Fibroblast of the conjunctiva (primary cell): Measurements from ENCODE around the gene CRYL1.
"Not testable (repeated sequence)": the region's sequence is repeated elsewhere in the genome, so short reads cannot be mapped to it uniquely, and the experiment has no call there.

Experiments used
- DNase-seq: peaks from one replicate; pipeline ENCODE4 v3.0.0-alpha.2; 2010; ENCODE audit warnings: low read depth

The CRYL1 gene

DNA sequence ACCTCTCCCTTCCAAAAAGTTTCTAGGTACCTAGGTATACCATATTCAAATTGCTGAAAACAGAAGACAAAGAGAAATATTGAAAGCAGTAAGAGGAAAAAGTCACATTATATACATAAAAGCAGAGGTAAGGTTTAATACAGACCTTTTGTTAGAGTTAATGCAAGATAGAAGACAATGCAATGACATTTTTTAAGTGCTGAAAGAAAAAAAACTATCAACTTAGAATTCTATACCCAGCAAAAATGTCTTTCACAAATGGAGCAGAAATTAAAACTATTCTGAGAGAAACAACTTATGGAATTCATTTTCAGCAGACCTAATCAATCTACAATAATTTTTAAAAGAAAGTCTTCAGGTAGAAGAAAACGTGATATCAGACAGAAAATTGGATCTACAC lies 77.2 kb downstream of the CRYL1 start:
- DNase-seq, result no peak

DNA sequence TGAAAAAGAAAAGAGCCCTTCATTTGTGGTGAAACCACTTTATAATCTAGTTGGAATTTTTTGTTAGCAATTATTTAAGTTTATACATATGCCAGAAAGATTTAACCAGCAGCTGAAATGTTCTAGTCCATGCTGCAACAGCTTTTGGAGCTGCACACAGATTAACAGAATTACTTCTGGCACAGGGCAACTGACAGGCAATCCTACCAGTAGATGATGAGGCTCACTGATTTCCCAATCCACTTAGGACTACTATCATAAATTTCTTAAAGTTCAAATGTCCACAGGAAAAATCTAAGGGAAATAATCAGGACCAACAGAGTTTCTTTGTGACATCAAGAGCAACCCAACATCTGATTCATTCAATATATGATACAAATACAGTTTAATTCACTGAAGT lies 78.8 kb downstream of the CRYL1 start:
- no peak for DNase-seq

DNA sequence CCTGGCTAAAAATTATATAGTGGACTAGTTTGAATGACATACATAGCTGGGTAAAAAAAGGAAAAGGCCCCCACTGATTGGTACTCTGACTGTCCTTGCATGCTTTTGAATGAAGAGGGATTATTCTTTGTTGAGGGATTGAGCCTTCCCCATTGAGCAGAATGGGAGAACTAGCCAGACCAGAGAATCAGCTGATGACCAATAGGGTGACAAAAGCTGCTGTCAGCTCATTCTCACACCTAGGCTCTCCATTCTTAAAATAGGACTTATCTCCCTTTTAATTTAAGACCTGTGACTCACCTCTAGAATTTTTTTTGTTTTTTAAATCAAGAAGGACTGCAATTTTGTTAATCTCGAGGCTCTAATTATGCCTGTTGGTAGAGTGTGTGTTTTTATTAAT lies 79.3 kb downstream of the CRYL1 start:
- no peak for DNase-seq

DNA sequence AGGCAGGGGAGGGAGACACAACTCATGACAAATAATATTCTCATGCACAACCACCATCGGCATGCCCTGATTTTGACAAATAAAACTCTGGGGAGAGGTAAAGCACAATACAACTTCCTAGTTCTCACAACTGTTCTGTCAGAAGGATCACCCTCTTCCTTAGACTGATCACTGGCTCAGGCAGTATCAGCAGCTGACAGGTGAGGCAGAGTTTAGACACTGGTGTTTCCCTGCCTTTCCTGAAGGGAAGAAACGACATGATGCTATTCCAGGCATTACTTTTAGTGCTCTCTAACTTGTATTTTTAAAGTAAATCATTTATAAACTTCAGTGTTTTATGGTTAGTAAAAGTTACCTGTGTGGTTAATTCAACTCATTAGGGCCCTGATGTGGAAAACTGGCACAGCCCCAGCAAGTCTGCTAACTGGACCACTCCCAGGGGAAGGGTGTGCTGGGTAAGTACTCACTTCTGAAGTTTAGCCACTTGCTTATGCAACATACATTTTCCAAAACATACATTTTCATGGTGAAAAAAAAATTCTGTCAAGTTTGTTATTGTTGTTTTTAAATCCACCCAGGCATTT lies 82.8 kb downstream of the CRYL1 start:
- no peak for DNase-seq

DNA sequence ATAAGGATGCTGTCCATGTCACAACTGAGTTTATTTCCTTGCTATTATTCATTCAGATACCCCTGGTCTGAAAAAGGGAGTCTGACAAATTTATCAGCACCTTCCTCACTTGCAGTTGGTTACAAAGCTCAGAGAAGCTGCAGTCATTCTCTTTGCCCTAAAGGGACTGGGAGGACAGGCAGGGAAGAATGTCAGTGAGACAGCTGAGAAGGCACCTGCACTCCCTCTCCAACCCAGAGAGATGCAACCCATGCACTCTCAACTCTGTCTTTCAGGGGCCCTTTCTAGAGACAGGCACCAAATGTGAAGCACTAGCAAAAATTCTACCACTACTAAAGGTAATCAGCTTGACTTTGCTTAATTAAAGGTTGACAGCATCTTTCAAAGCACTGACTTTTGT lies 83.3 kb downstream of the CRYL1 start:
- DNase-seq, result no peak

DNA sequence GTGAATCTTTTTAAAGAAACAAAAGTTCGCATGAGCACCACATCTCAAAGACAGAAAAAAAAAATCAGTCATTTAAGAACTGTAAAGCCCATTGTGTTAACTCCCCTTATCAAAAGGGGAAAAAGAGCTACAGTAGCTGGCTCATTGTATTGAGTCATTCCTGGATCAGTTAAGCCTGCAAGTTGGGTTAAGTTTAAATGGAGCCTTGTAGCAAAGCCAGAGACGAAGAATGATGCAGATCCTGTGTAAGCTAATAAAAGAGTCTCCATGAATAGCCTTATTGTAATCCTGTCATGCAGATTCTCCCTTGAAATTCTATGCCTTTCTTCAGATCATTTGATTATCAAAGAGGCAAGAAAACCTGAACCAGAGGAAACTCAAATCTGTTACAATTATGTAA lies 83.8 kb downstream of the CRYL1 start:
- no peak for DNase-seq

DNA sequence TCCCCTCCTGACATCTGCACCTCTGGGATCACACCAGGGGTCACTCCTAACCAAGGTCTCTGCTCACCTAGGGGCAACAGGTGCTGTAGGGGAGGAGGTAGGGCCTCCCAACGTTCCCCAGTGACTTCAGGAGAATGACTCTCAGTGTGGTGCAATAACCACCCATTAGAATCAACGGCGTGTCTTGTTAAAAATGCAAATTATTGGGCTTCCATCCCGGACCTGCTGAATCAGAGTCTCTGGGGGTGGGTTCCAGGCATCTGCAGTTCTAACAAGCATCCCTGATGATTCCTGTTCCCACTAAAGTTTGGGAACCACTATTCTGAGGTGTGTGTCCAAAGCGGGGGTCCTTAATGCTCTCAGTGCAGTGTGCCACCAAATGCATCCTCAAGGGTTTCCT lies 84.6 kb downstream of the CRYL1 start:
- no peak for DNase-seq

DNA sequence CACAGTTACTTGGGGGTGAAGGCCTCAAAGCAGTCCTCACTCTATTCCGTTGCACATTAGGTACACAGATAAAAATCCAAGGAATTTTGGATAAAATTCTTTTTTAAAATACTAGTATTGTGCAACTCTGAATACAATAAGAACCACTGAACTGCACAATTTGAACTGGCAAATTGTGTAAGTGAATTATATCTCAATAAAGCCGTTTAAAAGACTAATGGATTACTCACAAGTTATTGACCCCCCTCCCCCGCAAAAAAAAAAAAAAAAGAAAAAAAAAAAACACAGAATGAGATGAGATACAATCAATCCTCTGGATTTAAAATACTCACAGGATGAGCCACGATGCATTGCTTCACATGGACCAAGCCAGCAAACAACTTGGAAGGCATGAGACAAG lies 86.4 kb downstream of the CRYL1 start:
- no peak for DNase-seq

DNA sequence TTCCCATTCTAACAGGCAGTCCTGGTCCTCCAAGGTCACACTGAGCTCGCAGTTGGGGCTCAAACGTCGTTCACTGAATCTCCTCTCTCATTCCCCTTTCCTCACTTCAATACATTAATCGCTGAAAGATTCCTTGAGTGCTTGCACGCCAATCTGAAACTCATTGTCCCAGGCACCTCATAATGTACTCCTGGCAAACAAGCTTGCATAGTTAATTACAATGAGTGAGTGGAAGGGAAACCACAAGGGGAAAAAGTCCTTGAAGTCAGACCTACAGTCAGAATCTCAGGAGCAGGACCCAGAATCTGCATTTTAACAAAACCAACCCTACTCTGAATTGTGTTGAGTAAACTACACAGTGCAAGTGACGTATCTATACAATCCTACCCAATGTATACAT lies 86.9 kb downstream of the CRYL1 start:
- DNase-seq, result no peak

DNA sequence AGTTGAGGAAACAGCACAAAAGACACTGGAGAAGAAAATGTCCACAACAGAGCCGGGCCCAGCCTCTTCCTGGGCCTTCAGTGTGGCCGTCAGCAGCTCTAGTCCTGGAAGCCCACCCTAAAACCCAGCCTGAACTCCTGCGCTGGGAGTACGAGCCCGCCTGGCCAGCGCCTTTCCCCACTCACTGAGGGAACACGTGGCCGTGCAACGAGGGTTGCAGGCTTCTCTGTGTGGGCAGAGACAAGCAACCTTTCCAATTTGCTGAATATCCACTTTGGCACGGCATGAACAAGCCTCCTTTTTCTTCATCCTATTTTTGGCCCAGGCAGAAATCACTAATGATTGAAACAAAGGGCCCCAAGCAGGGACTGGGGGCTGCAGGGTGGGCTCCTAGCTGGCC lies 89.2 kb downstream of the CRYL1 start:
- DNase-seq, result no peak

DNA sequence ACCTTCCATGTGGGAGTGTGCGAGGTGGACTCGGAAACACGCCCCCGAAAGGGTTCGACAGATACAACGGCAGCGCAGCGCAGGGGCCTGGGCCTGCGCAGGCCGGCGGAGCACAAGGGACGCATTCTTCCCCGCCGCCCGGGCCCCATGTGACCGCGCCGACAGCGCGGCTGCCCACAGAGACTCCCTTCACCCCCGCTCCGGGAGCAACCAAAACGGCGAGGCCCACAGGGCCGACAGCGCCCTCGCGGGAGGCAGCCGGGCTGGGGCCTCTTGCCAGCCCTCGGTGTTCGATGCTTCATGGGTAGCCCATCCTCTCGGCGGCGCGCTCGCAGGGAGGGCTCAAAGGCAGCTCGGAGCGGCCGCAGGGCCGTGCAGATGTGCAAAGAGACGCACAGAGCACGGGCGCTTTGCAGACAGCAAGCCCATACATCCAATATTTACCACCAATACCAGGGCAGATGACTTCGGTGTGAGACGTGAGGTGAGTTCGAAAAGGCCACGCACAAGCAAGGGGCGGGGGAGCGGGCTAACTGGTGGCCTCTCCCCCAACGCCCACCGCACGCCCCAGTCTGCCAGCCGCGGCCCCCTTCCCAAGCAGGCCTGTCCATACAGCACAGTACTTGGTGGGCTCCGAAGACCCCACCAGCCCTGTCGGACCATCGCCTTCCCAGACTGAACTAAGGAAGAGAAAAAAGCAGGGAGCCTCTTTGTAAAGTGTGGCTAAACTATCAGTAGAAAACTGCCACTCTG lies 89.9 kb downstream of the CRYL1 start:
- DNase-seq, result no peak

DNA sequence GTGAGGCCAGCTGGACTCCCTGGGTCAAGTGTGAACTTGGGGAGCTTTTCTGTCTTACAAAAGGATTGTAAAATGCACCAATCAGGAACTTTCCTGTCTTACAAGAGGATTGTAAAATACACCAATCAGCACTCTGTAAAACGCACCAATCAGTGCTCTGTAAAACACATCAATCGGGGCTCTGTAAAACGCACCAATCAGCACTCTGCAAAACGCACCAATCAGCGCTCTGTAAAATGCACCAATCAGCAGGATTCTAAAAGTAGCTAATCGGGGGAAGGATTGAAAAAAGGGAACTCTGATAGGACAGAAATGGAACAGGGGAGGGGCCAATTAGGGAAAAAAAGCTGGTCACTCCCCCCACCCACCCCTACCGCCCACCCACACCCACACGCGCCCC lies 91.4 kb downstream of the CRYL1 start:
- DNase-seq, result not testable (repeated sequence)

DNA sequence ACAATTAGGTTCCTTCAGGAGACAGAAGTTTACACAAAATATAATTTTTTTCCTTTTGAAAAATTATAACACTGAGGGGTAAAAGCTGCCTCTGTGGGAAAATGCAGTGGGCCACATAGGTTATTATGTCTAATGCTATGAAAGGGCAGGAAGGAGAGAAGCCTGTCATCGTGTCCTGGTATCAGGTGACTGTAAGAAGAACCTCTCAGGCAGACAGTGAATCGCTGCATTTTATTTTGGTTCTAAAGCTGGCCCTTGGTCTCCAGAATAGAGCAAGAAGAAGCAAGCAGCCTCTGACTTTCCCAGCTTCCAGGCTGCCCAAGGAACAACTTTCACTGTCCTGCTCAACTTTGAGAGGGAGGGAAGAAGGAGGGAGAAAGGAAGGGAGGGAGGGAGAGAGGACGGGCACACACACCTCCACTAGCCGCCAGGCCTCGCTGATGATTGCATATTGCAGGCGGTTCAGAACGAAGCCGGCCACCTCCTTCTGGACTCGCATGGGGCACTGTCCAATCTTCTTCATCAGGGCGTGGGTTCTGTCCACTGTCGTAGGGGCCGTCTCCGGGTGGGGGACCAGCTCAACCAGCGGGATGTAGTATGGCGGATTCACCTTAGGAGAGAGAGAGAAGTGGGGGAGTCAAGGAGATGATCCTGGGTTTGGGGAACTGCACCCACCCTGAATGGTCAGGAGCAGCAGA lies 93.8 kb downstream of the CRYL1 start:
- DNase-seq, result no peak

DNA sequence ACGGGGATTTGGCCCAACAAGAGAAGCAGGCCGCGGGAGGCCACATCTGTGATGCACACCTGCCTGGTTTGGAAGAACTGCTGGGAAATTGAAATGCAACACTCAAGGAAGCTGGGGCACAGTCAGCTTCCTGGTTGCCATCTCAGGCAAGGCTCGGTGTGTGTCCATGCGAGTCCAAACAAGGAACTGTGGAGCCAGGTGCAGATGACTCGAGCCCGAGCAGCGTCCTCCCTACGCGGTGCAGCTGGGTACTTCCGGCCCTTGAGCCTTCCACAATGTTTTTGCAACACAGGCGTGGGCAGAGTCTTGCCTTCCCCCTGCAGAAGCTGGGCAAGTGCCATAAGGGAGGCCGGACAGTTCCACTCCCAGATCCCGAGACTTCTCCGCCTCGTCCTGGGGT lies 94.6 kb downstream of the CRYL1 start:
- no peak for DNase-seq

DNA sequence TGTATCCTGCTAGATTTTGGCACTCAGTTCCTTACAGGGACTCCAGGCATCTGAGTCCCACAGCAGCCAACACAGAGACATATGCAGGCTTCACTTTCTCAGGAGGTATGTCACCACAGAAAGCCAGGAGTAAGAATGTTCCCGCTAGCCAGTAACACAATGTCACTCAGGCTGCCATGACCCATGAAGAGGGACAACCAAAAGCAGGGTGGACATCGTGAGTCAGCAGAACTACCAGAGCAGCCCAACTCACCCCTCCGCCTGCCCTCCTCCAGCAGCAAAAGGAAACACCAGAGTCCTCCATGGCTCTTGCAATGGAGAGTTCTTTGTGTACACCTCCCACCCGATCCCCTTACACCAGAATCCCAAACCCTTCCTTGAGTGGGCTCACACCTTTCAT lies 95.4 kb downstream of the CRYL1 start:
- no peak for DNase-seq

DNA sequence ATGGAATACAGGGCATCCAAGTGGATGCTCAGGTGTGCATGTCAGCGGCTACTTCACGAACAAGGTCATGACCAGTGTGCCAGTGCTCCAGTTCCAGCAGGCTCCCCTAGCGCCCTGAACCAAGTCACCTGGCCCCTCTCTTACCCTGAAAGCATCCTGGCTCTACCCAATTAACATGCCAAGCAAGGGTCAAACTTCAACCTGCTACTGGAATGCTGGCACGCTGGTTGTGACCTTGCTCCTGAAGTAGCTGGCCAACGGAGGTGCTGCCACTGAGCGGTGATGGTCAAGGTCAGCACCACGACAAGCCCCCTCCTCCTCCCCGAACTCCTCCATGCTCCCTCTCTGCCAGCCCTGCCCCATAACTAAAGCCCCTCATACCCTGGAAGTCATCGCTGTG lies 96.0 kb downstream of the CRYL1 start:
- DNase-seq, result no peak

DNA sequence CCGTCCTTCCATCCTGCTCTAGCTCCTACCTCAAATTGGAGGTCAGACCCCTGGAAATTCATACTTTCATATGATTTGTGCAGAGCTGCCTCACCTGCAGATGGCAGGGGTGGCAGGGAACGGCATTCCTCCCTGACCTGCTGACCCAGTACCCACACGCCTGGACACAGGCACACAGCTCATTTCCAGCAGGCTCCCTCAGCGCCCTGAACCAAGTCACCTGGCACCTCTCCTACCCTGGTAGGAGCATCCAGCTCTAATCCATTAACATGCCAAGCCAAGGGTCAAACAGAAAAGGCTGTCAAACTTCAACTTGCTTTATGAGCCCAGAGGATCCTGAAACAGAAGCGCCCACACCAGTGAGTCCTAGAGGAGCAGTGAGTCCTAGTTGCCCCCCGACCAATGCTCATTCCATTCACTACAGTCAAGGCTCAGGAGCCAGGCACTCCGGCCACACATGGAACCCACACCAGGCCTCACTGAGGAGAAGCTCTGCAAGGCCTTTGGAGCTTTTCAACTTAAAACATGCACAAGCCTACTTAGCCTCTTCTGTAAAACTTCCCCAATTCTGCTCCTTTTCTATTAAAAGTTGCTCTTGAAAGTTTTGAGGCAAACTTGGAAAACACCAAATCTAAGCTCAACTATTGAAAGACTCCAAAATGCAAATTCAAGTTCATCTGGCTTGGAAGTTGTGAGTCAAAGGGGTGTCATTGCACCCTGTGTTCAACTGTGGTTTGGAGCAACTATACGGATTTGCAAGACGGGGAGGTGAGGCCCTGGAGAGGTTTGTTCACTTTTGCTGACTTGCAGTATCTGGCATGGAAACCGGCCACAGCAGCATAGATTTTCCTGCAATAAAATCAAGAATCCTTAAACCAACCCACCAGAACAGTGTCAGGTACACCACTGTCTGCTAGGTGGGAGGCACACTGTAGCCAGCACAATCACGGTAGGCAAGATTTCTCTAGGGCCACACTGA lies 96.7 kb downstream of the CRYL1 start:
- DNase-seq, result no peak

DNA sequence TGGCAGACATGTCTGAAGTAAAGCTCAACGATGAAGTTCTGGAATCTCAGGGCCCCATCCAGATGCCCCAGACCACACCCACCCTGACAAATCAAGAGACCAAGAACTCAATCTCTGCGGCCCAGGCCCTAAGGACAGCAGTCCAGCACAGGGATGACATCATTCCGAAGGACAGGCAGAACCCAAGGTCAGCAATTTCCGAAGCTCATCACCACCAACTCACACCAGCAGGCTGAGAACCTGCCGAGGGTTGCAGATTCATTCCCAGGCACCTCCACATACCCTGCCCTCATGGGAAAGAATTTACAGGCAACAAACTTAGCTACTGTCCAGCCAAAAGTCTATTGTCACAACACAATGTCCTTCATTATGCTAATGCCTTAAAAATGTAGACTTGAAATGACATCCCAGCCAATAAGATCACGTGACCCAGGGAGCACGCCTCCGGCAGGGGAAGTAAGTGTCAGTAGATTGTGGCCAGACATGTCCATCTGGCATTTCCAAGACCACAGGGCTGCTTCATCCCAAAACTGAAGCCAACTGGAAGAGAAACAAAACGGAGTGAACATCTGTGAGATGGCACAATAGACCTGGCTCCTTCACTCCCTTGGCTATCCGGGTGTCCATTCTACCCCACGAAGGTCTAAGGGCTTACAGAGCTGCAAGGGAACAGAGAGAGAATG lies 98.8 kb downstream of the CRYL1 start:
- no peak for DNase-seq

DNA sequence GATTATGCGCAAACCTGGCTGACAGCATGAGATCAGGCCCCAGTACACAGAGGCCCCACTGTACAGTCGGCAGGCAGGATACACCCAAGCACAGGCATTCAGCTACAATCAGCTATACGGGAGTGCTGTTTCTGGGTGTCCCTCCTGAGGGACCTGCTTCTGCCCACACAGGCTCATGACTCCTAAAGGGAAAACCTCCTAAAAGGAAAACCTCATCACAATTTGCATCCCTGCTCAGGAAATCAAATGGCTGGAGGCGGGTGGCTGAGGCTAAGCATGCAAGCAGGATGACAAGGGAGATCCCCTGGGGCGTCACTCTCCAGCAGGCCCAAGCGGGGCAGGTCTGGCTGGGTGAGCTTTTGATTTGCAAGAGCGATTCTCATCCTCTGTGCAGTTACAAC lies 99.8 kb downstream of the CRYL1 start:
- no peak for DNase-seq

DNA sequence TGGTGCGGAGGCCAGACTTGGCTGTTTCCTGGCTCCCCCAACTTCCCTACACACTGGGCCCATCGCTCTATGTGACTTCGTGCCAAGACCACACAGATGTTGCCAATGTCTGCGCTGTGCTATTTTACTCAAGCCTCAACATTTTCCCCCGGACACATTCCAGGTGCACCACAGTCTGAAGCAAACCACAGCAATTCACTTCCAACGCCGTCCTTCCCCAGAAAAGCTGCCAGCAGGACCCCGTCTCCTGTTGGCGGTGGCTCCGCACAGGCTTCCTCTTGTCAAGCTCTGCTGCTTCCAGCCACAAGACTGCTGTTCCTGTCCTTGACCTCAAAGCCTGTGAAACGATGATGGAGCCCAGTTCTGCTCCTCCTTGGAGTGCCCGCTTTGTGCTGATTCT lies 100.7 kb downstream of the CRYL1 start:
- DNase-seq, result no peak

DNA sequence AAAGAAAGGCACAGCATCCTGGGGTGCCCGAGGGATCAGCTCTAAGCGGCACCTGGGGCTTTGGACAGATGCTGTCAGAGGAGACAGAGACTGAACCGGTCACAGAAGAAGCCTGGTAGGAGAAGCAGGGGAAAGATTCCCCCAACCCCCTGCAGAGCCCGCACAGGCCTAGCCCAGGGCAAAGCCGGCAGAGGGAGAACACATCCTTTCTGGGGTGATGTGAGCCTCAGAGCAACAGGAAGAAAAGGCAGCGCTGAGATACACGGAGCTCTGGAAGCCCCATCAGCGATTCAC lies 101.2 kb downstream of the CRYL1 start:
- DNase-seq, result no peak

DNA sequence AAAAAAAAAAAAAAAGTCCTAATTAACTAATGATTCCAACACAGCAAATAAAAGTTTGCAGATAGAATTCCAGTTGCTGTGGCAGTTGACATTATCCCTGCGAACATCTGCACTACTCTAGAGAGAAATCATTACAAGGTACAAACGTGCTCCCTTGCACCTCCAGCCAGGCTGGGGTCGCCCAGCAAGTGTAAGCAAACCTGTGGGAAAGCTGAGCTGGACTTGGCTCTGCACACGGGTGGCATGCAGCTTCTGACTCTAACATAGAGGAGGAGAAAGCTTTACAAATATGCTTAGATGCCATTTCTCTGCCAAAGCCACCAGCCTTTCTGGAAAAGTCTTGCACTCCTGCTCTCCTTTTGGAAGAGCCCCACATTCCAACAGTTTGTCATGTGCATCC lies 103.3 kb downstream of the CRYL1 start:
- no peak for DNase-seq
